NCI-H1105 treated with DMSO at 0.1 percent for 48 hours (cell line): Measurements from ENCODE around the gene AP3M1.
"Not testable (repeated sequence)": the region's sequence is repeated elsewhere in the genome, so short reads cannot be mapped to it uniquely, and the experiment has no call there.

Source experiments
- DNase-seq: peaks from one replicate; lab custom pipeline; 2025; lab: John Stamatoyannopoulos, UW

Gene AP3M1

GRCh38 chr10:74163319-74164068, 12.9 kb upstream of the AP3M1 start:
- DNase-seq: no peak

- no peak for DNase-seq
Observed at GRCh38 chr10:74160013-74160412, 9.4 kb upstream of the AP3M1 start.

GRCh38 chr10:74156919-74157289, 6.3 kb upstream of the AP3M1 start:
- DNase-seq: no peak

DNA sequence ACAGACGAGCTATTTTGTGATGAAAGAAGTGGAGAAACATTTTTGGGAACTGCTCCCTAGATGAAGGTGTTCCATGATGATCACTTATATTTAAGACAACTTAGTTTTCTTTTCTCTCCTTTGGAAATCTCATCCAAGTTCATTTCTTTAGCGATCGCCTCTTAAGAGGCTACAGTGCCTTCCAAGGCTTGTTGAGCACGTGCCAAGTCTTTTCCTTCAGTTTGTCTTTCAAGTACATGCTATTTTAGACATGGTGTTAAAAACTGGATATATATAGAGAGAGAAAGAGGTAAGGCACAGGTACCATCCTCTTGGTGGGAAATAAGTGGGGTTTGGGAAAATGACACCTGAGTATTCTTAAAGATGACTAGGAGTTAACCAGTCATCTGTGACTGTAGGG, 3.0 kb upstream of the AP3M1 start:
- DNase-seq: no peak

DNA sequence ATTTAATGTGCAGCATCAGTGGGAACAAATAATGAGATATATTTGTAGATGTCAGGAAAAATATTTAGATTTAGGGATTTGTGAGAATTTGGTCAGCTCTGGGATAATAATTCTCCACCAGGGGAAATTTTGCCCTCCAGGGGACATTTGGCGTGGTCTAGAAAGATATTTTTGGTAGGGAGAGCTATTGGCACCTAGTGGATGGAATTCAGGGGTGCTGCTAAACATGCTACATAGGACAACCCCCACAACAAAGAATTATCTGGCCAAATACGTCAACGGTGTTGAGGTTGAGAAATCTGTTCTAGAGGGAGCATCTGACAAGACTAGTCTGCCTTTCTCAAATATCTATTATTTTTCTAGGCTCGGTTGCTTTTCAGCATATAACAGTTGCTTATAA, 2.5 kb upstream of the AP3M1 start:
- DNase-seq: no peak

DNA sequence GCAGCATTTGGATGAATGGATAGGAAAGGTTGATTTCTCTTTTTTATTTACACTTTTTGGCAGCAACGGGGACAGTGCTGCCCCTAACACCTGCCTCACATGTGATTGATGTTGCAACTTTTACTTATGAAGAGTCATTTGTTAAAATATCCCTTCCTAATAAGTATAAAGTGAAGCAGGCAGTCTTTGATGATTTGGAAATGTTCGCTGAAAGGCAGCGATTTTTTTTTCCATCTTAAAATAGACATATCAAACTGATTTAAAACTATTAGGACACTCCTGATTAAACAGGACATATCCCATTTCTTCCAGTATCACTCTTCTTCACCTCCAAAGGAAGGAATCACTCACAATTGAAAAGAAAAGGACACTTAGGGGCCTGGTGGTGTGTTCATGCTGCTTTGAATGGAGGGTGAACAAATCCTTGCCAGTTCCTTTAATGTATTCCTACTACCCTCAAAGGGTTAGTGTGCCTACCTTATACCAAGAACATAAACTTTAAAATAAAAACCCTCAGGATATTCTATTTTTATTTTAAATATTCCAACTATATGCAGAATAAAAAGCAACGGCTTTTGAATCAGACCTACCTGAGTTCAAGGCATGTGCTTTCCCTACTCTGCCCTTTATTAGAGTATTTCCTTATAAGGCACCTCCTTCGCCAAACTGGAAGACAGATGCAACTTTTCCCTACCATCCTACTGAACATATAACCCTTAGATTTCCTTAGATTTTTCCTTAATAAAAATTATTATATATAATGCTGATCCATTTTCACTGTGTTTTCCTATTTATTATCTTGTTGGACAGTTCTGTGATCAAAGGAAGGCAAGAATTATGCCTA, 1.5 kb upstream of the AP3M1 start:
- no peak for DNase-seq

DNA sequence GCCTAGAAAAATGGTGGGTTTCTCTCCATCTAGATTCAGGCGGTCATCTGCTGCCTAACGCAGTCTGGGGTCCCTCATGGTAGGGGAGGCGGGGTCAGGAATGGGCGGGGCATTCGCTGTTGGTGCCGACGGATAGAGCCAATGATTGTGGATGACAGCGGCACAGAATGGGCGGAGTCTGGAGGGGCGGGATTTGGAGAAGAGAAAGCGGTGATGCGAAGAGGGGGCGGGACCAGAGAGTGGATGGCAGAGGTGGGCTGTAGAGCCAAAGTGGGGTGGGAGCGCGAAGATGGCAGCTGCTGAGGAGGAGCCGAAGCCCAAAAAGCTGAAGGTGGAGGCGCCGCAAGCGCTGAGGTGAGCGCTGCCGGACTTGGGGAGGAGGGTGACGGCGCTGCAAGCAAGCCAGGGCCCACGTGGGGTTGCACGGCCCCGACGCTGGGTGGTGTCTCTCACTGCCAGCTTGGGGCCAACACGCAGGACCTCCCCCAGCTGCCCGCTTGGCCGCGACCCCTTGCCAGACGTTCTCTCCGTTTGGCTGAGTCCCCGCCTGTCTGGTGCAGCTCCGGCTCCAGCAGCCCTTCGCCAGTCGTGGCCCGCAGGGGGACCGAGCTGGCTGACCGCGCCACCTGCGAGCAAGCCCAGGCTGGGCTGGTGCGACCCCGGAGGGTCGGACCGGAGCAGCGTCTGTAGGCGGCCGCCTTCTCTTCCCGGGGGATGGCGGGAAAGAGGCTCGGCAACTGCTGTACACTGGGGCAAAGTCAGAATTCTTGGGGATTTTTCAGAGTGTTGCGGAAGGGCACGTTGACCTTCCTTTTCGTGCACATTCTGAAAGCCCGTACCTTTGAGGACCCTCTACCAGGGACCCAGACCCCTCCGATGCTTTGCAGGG, 606 bp upstream of the AP3M1 start, which contains the start of gene ADK:
ADK (plus strand) TSS at position 232 of the 889 bp plus-strand sequence; CDS start at position 290, 58 bp downstream.
- peak; percentile 90 for DNase-seq

DNA sequence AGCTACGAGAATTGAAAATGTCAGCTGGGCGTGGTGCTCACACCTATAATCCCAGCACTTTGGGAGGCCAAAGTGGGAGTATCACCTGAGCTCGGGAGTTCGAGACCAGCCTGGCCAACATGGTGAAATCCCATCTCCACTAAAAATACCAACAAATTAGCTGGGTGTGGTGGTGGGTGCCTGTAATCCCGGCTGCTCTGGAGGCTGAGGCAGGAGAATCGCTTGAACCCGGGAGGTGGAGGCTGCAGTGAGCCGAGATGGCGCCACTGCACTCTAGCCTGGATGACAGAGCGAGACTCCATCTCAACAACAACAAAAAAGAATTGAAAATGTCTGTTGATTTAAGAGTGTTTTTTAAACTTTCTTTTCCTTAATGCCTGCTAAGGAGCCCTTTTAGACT, 3.6 kb downstream of the AP3M1 start:
- not testable (repeated sequence) for DNase-seq

- no peak for DNase-seq
Observed at GRCh38 chr10:74145133-74145532, 5.5 kb downstream of the AP3M1 start.

DNA sequence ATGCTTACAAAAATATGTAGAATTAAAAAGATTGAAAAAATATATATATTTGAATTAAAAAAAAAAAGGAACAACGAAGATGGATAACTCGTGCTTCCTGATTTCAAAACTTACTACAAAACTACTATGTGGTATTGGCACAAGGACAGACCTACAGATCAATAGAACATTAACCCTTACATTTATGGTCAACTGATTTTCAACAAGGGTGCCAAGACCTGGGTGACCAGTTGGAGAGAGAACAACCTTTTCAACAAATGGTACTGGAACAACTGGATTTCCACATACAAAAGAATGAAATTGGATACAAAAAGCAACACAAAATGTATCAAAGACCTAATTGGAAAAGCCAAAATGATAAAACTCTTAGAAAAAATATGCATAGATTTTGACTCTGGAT, 10.1 kb downstream of the AP3M1 start:
- no peak for DNase-seq

- no peak for DNase-seq
Observed at GRCh38 chr10:74139981-74140380, 10.6 kb downstream of the AP3M1 start.

DNA sequence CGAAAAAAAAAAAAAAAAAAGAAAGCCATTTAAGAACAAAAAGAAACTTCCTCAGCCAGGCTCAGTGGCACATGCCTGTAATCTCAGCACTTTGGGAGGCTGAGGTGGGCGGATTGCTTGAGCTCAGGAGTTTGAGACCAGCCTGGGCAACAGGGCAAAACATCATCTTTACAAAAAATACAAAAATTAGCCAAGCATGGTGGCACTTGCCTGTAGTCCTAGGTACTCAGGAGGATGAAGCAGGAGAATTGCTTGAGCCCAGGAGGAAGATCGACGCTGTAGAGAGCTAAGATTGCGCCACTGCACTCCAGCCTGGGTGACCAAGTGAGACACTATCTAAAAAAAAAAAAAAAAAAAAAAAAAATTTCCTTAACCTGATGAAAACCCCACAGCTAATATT, 12.0 kb downstream of the AP3M1 start:
- not testable (repeated sequence) for DNase-seq

DNA sequence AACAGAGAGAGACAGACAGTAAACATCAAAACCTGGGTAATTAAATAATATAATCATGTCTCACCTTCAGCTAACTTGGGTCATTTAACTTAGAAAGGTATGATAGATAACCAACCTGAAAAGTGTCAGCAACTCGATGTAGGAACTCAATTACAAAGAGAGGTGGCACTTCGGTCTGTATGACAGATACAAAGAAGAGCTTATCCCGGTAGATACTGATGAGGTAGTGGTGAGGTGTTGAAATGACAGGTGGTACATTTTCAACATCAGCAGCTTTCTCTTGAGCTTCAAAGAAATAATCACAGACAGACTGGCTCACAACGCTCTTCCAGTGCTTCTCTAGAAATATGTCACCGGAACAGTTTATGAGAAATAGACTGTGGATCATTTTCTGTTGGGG, 12.6 kb downstream of the AP3M1 start:
- no peak for DNase-seq

GRCh38 chr10:74135452-74135851, 15.2 kb downstream of the AP3M1 start:
- no peak for DNase-seq

- DNase-seq: no peak
Observed at GRCh38 chr10:74133923-74134820, 16.5 kb downstream of the AP3M1 start.

GRCh38 chr10:74123081-74123480, 27.5 kb downstream of the AP3M1 start:
- DNase-seq: no peak

DNA sequence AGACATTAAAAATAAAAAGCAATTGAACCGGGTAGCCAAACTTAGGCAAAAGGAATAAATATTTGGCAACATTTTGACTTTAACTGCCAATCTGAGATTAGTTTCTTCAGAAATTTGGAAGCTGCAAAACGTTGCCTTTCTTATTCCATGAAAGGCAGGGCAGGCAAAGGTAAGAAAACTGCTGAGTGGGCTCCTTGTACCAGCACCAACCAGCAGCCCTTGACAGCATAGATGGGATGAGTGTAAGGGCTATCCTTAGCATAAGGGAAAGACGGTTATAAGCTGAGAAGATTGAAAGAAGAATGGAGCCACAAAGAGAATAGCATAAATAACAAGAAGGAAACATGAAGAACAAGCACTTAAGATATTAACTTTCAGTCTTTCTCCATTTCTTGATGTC, 28.6 kb downstream of the AP3M1 start:
- DNase-seq: no peak

DNA sequence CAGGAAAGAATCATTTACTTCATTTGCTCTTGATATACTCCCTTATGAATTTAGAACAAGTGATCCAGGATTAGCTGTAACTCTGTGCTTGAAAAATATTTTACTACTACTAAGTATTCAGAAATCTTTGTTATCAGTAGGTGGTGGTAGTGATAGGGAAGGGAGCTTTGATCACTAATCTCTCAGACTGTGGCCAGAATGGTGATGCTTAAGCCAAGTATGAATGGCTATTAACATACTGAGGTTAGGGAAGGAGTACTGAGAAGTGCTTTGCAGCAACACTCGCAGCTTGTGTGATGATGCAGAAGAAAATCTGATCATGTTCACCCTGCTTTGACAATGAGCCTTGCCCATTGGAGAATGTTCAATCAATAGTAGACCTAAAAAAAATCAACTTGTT, 29.3 kb downstream of the AP3M1 start:
- no peak for DNase-seq

- DNase-seq: no peak
Observed at GRCh38 chr10:74120911-74121310, 29.7 kb downstream of the AP3M1 start.

DNA sequence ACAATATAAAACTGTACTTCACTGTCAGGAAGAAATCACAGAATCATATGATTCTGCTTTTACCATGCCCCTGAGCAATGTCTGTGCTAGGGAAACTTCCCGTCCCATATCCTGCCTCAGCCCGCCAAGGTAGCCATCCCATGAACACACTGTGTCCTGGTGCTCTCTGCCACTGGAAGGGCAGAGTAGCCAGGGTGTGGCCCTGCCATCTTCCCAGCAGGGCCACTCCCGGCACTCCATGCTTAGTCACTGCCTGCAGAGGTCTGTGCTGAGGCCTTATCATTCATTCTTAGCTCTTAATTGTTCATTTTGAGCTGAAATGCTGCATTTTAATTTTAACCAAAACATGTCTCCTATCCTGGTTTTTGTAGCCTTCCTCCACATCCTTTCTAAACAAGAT, 31.8 kb downstream of the AP3M1 start:
- no peak for DNase-seq

DNA sequence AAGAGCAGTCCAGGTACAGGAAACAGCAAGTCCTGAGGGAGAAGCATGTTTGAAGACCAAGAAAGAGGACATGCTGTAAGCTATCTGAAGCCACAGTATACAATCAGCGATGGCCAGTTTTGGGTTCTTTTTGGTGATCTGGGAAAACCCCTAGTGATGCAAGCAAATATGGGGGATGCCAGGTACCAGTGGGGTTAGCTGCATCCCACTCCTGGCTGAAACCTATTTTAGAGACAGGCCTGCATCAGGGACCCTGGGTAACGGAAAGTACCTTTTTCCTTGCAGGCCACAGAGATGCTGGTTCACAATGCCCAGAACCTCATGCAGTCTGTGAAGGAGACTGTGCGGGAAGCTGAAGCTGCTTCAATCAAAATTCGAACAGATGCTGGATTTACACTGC, 32.9 kb downstream of the AP3M1 start:
- DNase-seq: no peak
